Measurements from ENCODE around the gene TMEM94. TPM values are rescaled to one million over a fixed set of nuclear protein-coding genes. Genes with fewer than 3 reads are reported as not detected.

The TMEM94 gene
- total and polyA plus RNA-seq, 2 of the 13 experiments (the other 11 are each of a cell fraction or from before 2014, with no cell fraction given): 32.6 to 134 TPM

DNA sequence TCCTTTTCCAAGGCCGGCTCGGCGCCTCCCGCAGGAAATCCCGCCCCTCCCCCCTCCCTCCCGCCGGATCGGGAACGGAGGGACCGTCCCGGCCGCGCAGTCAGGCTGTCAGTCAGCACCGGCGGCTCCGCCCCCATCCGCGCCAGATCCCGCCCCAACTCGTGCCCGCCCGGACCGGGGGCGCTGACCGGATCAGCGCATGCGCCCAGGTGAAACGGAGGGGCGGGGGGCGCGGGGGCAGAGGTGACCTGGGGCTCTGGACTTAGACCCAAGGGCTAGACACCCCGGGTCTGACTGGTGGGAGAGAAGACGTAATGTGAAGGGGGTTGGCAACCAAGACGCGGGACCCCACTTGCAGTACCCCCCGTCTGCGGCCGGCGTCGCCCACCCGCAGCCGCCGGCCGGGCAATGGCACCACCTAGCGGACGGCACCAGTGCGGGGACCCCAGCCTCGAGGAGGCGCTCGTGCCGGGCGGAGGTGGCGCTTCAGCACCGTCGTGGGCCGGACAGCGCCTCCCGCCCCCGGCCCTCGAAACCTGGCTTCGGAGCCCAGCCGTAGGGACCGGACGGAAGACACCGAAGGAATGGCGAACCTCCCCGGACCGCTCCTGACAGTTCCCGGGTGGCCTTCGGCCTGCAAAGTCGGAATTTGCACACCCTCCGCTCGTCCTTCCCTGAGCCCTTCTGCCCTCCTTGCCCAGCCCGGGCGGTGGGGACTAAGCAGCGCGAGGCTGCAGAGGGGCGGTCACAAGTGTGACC is 59.2 kb downstream of the TMEM94 start, which contains the start of gene CASKIN2 (continued):
- TF ChIP-seq SCMH1 (CRISPR knock-in tag; IDR thresholded peaks at IDR 0.05; ENCODE audit: borderline replicate concordance) (no peak), HNF4G (IDR thresholded peaks at IDR 0.05; ENCODE audit: borderline replicate concordance, low read depth, low read length) (no peak; the same call in 1 of the 2 replicates), HNF4G (CRISPR knock-in tag; IDR thresholded peaks at IDR 0.05; ENCODE audit: borderline replicate concordance, low read depth) (peak; percentile 76; the same call in 1 of the 2 replicates), PRMT3 (CRISPR knock-in tag; IDR thresholded peaks at IDR 0.05; ENCODE audit: borderline replicate concordance, low read depth) (no peak), KAT8 (CRISPR knock-in tag; IDR thresholded peaks at IDR 0.05) (peak; percentile 80), ZFY (CRISPR knock-in tag; IDR thresholded peaks at IDR 0.05) (peak; percentile 74; the same call in 1 of the 2 replicates), TCF12 (IDR thresholded peaks at IDR 0.05) (no peak), TCF12 (CRISPR knock-in tag; IDR thresholded peaks at IDR 0.05) (0 out of 2 replicates have a peak, but pooled peaks have one; percentile 16), TOPORS (CRISPR knock-in tag; IDR thresholded peaks at IDR 0.05) (peak; percentile 73), ZNF460 (CRISPR knock-in tag; IDR thresholded peaks at IDR 0.05; ENCODE audit: borderline replicate concordance) (peak; percentile 21; the same call in 1 of the 2 replicates), ZNF878 (CRISPR knock-in tag; IDR thresholded peaks at IDR 0.05) (no peak), ZSCAN9 (CRISPR knock-in tag; IDR thresholded peaks at IDR 0.05; ENCODE audit: borderline replicate concordance) (peak; percentile 98), NKX3-1 (CRISPR knock-in tag; IDR thresholded peaks at IDR 0.05) (peak; percentile 81), ZNF180 (CRISPR knock-in tag; IDR thresholded peaks at IDR 0.05; ENCODE audit: borderline replicate concordance, low read depth) (no peak), CHD2 (IDR thresholded peaks at IDR 0.05; ENCODE audit: low read depth, low read length) (peak; percentile 63; the same call in 1 of the 2 replicates), HOXA5 (CRISPR knock-in tag; IDR thresholded peaks at IDR 0.05) (peak; percentile 83)
- TF ChIP-seq, protein P1, sequence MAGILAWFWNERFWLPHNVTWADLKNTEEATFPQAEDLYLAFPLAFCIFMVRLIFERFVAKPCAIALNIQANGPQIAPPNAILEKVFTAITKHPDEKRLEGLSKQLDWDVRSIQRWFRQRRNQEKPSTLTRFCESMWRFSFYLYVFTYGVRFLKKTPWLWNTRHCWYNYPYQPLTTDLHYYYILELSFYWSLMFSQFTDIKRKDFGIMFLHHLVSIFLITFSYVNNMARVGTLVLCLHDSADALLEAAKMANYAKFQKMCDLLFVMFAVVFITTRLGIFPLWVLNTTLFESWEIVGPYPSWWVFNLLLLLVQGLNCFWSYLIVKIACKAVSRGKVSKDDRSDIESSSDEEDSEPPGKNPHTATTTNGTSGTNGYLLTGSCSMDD (CRISPR knock-in tag; IDR thresholded peaks at IDR 0.05): 0 out of 2 replicates have a peak, but pooled peaks have one; percentile 62
- TF ChIP-seq, protein P2, sequence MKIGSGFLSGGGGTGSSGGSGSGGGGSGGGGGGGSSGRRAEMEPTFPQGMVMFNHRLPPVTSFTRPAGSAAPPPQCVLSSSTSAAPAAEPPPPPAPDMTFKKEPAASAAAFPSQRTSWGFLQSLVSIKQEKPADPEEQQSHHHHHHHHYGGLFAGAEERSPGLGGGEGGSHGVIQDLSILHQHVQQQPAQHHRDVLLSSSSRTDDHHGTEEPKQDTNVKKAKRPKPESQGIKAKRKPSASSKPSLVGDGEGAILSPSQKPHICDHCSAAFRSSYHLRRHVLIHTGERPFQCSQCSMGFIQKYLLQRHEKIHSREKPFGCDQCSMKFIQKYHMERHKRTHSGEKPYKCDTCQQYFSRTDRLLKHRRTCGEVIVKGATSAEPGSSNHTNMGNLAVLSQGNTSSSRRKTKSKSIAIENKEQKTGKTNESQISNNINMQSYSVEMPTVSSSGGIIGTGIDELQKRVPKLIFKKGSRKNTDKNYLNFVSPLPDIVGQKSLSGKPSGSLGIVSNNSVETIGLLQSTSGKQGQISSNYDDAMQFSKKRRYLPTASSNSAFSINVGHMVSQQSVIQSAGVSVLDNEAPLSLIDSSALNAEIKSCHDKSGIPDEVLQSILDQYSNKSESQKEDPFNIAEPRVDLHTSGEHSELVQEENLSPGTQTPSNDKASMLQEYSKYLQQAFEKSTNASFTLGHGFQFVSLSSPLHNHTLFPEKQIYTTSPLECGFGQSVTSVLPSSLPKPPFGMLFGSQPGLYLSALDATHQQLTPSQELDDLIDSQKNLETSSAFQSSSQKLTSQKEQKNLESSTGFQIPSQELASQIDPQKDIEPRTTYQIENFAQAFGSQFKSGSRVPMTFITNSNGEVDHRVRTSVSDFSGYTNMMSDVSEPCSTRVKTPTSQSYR (CRISPR knock-in tag; IDR thresholded peaks at IDR 0.05; ENCODE audit: borderline replicate concordance): peak; percentile 83
- TF ChIP-seq, protein P3, sequence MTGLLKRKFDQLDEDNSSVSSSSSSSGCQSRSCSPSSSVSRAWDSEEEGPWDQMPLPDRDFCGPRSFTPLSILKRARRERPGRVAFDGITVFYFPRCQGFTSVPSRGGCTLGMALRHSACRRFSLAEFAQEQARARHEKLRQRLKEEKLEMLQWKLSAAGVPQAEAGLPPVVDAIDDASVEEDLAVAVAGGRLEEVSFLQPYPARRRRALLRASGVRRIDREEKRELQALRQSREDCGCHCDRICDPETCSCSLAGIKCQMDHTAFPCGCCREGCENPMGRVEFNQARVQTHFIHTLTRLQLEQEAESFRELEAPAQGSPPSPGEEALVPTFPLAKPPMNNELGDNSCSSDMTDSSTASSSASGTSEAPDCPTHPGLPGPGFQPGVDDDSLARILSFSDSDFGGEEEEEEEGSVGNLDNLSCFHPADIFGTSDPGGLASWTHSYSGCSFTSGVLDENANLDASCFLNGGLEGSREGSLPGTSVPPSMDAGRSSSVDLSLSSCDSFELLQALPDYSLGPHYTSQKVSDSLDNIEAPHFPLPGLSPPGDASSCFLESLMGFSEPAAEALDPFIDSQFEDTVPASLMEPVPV (CRISPR knock-in tag; IDR thresholded peaks at IDR 0.05): peak; percentile 62; the same call in 1 of the 2 replicates
- TF ChIP-seq, protein P4, sequence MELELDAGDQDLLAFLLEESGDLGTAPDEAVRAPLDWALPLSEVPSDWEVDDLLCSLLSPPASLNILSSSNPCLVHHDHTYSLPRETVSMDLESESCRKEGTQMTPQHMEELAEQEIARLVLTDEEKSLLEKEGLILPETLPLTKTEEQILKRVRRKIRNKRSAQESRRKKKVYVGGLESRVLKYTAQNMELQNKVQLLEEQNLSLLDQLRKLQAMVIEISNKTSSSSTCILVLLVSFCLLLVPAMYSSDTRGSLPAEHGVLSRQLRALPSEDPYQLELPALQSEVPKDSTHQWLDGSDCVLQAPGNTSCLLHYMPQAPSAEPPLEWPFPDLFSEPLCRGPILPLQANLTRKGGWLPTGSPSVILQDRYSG (CRISPR knock-in tag; IDR thresholded peaks at IDR 0.05): no peak
- TF ChIP-seq, protein P5, sequence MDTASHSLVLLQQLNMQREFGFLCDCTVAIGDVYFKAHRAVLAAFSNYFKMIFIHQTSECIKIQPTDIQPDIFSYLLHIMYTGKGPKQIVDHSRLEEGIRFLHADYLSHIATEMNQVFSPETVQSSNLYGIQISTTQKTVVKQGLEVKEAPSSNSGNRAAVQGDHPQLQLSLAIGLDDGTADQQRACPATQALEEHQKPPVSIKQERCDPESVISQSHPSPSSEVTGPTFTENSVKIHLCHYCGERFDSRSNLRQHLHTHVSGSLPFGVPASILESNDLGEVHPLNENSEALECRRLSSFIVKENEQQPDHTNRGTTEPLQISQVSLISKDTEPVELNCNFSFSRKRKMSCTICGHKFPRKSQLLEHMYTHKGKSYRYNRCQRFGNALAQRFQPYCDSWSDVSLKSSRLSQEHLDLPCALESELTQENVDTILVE (CRISPR knock-in tag; IDR thresholded peaks at IDR 0.05): no peak

Data from HepG2 (cell line).